ENCODE results near the gene OR2G3. TPM values are rescaled to one million over a fixed set of nuclear protein-coding genes. Genes with fewer than 3 reads are reported as not detected.

The OR2G3 gene
- total and polyA plus RNA-seq, 2 of the 8 experiments (the other 6 are each of a cell fraction or from before 2014, with no cell fraction given): not detected

- TF ChIP-seq RAD21 (IDR thresholded peaks at IDR 0.05 in 1 of 2, conservative IDR thresholded peaks at IDR 0.05 in 1 of 2; ENCODE audit: low read depth in 2 of 2, low read length in 2 of 2): no peak
- TF ChIP-seq MAX (IDR thresholded peaks at IDR 0.05): no peak
- TF ChIP-seq EZH2 (IDR thresholded peaks at IDR 0.05; ENCODE audit: low read depth, low read length, severe bottlenecking): no peak
These were observed 22.6 kb downstream of the OR2G3 start (continued) for GRCh38 chr1:247627951-247628350.

Measured in H1 (cell line).